HepG2 (cell line): ENCODE results near the gene ESRP2. TPM values are rescaled to one million over a fixed set of nuclear protein-coding genes. Genes with fewer than 3 reads are reported as not detected.

Experiments
- ATAC-seq: fragments of 200-7000 bp; cut with Tn5 transposase; 3 replicates; pipeline ENCODE4 v1.9.1; 2020; ENCODE audit warnings: mild to moderate bottlenecking, moderate library complexity
- BruUV-seq: library from RNA; stranded (reverse); fragments of 400-500 nt; replicated peaks from 2 replicates; lab custom pipeline; 2021; lab: Mats Ljungman, UMichigan
- CTCF ChIA-PET: fragments of 300-600 bp; formaldehyde crosslinking; extraction: SDS; loops from one replicate; lab custom pipeline; 2021; ENCODE audit warnings: low total read pairs, inconsistent platforms, low intra/inter-chr PET ratio; lab: Yijun Ruan, JAX
- POLR2A ChIA-PET: fragments of 350-600 bp; sonication (Branson Sonifier 250); formaldehyde crosslinking; loops from one replicate; lab custom pipeline; 2020; ENCODE audit warnings: antibody characterized with exemption, inconsistent platforms; lab: Yijun Ruan, JAX
- DNase-seq: peaks from one replicate; pipeline ENCODE4 v3.0.0-alpha.2; 2015; ENCODE audit warnings: low spot score
- FAIRE-seq: peaks from 3 replicates; lab custom pipeline; 2011; peaks lifted over from hg19 to GRCh38; lab: Jason Lieb, UNC
- H2AFZ ChIP-seq: one replicate; pipeline ENCODE4 v1.6.1; 2011; ENCODE audit warnings: low read length, inconsistent platforms
- H3K27ac ChIP-seq: fragments of 300-600 bp; 3 replicates; pipeline ENCODE4 v1.8.0; 2011; ENCODE audit warnings: mixed run types, mild to moderate bottlenecking, mixed read lengths, low read length, inconsistent platforms; ENCODE audit not compliant: insufficient read depth; ENCODE audit errors: extremely low read length
- H3K27me3 ChIP-seq, 2 experiments: fragments of 200-600 bp in 1 of 2; 2 replicates in 1 of 2; 3 replicates in 1 of 2; pipeline versions ENCODE4 v1.6.0 to v1.8.0; 2011; ENCODE audit warnings: low read length in 2 of 2, mild to moderate bottlenecking in 2 of 2, moderate library complexity in 2 of 2, inconsistent platforms in 1 of 2; ENCODE audit not compliant: insufficient read depth in 2 of 2, control insufficient read depth in 1 of 2
- H3K36me3 ChIP-seq, 2 experiments: fragments of 200-600 bp in 1 of 2; replicated peaks in 1 of 2; 2 replicates in 1 of 2; 3 replicates in 1 of 2; pipeline versions ENCODE4 v1.5.1 to v1.8.0; 2011; ENCODE audit warnings: low read length in 2 of 2, inconsistent platforms in 1 of 2; ENCODE audit not compliant: insufficient read depth in 2 of 2, control insufficient read depth in 1 of 2
- H3K4me1 ChIP-seq: 2 replicates; pipeline ENCODE4 v1.5.1; 2012; ENCODE audit warnings: low read length, inconsistent platforms; ENCODE audit not compliant: insufficient read depth
- H3K4me2 ChIP-seq: 2 replicates; pipeline ENCODE4 v1.6.0; 2011; ENCODE audit warnings: low read depth, low read length, inconsistent platforms
- H3K4me3 ChIP-seq, 3 experiments: fragments of 200-600 bp in 1 of 3; sonication (generic), shearing (Covaris generic) in 1 of 3; replicated peaks in 1 of 3; 2 replicates each; pipeline ENCODE4 v1.5.1; 2011 to 2016; ENCODE audit warnings: low read length in 3 of 3, inconsistent platforms in 2 of 3, low read depth in 2 of 3, mild to moderate bottlenecking in 2 of 3, control low read depth in 1 of 3, mixed read lengths in 1 of 3; ENCODE audit not compliant: insufficient read depth in 1 of 3
- H3K79me2 ChIP-seq: one replicate; pipeline ENCODE4 v1.6.1; 2011; ENCODE audit warnings: low read length, inconsistent platforms; ENCODE audit not compliant: insufficient read depth
- H3K9ac ChIP-seq: 2 replicates; pipeline ENCODE4 v1.6.0; 2011; ENCODE audit warnings: mild to moderate bottlenecking, low read depth, low read length, inconsistent platforms; ENCODE audit not compliant: insufficient read depth
- H3K9me3 ChIP-seq: 2 replicates; pipeline ENCODE4 v1.5.1; 2012; ENCODE audit warnings: mild to moderate bottlenecking, low read length
- H4K20me1 ChIP-seq: 2 replicates; pipeline ENCODE4 v1.6.0; 2011; ENCODE audit warnings: inconsistent platforms, mild to moderate bottlenecking, low read length, moderate library complexity; ENCODE audit not compliant: insufficient read depth
- AGO2 ChIP-seq: fragments of 200-400 bp; formaldehyde crosslinking; optimal IDR thresholded peaks from 2 replicates; pipeline ENCODE3; 2017; ENCODE audit warnings: mild to moderate bottlenecking, low read depth, low read length, moderate library complexity
- GATA4 ChIP-seq: sonication (generic); IDR thresholded peaks from 2 replicates; pipeline ENCODE4 v1.6.1; 2016; ENCODE audit warnings: antibody characterized with exemption, low read depth, borderline replicate concordance
- HES4 ChIP-seq: sonication (generic); formaldehyde crosslinking; IDR thresholded peaks from 2 replicates; pipeline ENCODE4 v1.9.0; 2021; ENCODE audit warnings: mild to moderate bottlenecking, missing genetic modification reagents, borderline replicate concordance
- HOMEZ ChIP-seq: IDR thresholded peaks from 2 replicates; pipeline ENCODE4 v1.6.1; 2016; ENCODE audit warnings: low read depth
- NFE2L2 ChIP-seq: fragments of 150-350 bp; IDR thresholded peaks from 2 replicates; pipeline ENCODE4 v1.6.1; 2014; ENCODE audit warnings: low read length
- RBM22 ChIP-seq: fragments of 200-400 bp; formaldehyde crosslinking; optimal IDR thresholded peaks from 2 replicates; pipeline ENCODE3; 2017; ENCODE audit warnings: mild to moderate bottlenecking, low read length, moderate library complexity
- SMAD3 ChIP-seq: sonication (generic); formaldehyde crosslinking; IDR thresholded peaks from 2 replicates; pipeline ENCODE4 v1.4.0; 2020; ENCODE audit warnings: missing genetic modification reagents
- TEAD2 ChIP-seq: sonication (generic); formaldehyde crosslinking; IDR thresholded peaks from 2 replicates; pipeline ENCODE4 v1.9.0; 2021; ENCODE audit warnings: missing genetic modification reagents
- ZNF225 ChIP-seq: sonication (generic); formaldehyde crosslinking; IDR thresholded peaks from 2 replicates; pipeline ENCODE4 v1.4.0; 2020; ENCODE audit warnings: mild to moderate bottlenecking, missing genetic modification reagents
- ZNF253 ChIP-seq: sonication (generic); formaldehyde crosslinking; IDR thresholded peaks from 2 replicates; pipeline ENCODE4 v1.8.0; 2022; ENCODE audit warnings: mild to moderate bottlenecking, missing genetic modification reagents, borderline replicate concordance
- ZNF558 ChIP-seq: sonication (generic); formaldehyde crosslinking; IDR thresholded peaks from 2 replicates; pipeline ENCODE4 v1.9.0; 2022; ENCODE audit warnings: mild to moderate bottlenecking, missing genetic modification reagents, borderline replicate concordance
- ZNF766 ChIP-seq: sonication (generic); formaldehyde crosslinking; IDR thresholded peaks from 2 replicates; pipeline ENCODE4 v1.5.0; 2020; ENCODE audit warnings: missing genetic modification reagents, borderline replicate concordance
- ZSCAN5A ChIP-seq: sonication (generic); formaldehyde crosslinking; IDR thresholded peaks from 2 replicates; pipeline ENCODE4 v1.8.0; 2022; ENCODE audit warnings: mild to moderate bottlenecking, missing genetic modification reagents, borderline replicate concordance
- WGBS: methylation state at CpG from one replicate; pipeline ENCODE4 v1.1.6; 2017; ENCODE audit warnings: low lambda C conversion rate; 5-methylcytosine and 5-hydroxymethylcytosine counted together
- in situ Hi-C: cut with HindIII; loops from 2 replicates; pipeline ENCODE4 v1.10.0; 2017; ENCODE audit warnings: low pct_unique_long_range_greater_than_20kb; ENCODE audit not compliant: extremely low pct_ligation_motif_present
- intact Hi-C: fragments of 100-400 bp; cut with micrococcal nuclease; formaldehyde crosslinking; loops from one replicate; pipeline ENCODE4 v1.10.0; 2022; ENCODE audit not compliant: unreplicated experiment
- polyA plus RNA-seq, 8 experiments: library from polyadenylated mRNA; depleted of rRNA in 3 of 8; stranded (reverse) in 7 of 8; unstranded in 1 of 8; fragments of >200 nt; fragmentation: Illumina TruSeq in 4 of 8; extraction: Trizol in 4 of 8; gene quantifications; 2 replicates each; pipeline versions ENCODE4 v1.2.1 to v1.2.3, GENCODE V29; 2011 to 2016; ENCODE audit warnings: low read depth in 4 of 8, missing spikeins in 1 of 8, mixed read lengths in 1 of 8; ENCODE audit not compliant: insufficient read depth in 1 of 8
- total RNA-seq, 5 experiments: library from RNA; depleted of rRNA; stranded (reverse); fragments of >200 nt; fragmentation: Illumina TruSeq; extraction: Trizol; gene quantifications; 2 replicates each; pipeline ENCODE4 v1.2.3, GENCODE V29; 2016; ENCODE audit warnings: low read depth in 1 of 5
- TF ChIP-seq, protein P1 (sequence below): sonication (generic); formaldehyde crosslinking; IDR thresholded peaks from 2 replicates; pipeline ENCODE4 v1.4.0; 2020; ENCODE audit warnings: missing genetic modification reagents
- TF ChIP-seq, protein P2 (sequence below): sonication (generic); formaldehyde crosslinking; IDR thresholded peaks from 2 replicates; pipeline ENCODE4 v1.4.0; 2020; ENCODE audit warnings: missing genetic modification reagents

Gene ESRP2
- total and polyA plus RNA-seq, 2 of the 13 experiments (the other 11 are each of a cell fraction or from before 2014, with no cell fraction given) = 21.1 to 32.4 TPM

DNA sequence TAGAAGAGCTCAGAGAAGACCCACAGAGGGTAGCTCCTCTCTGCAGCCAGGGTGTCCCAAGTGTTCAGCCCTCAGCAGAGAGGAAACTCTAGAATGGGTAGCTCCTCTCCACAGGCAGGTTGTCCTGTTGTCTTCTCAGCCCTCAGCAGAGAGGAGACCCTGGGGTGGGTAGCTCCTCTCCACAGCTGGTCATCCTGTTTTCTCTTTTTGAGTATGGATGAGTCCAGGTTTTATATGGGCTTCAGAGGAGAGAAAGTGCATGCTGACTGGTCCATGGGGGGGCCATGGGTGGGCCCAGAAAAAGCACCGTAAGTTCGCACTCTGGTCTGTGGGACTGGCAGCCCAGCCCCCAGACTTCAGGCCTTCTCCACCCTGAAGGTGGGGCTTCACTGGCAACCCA is 48.4 kb downstream of the ESRP2 start (continued):
- TF ChIP-seq, protein P1, sequence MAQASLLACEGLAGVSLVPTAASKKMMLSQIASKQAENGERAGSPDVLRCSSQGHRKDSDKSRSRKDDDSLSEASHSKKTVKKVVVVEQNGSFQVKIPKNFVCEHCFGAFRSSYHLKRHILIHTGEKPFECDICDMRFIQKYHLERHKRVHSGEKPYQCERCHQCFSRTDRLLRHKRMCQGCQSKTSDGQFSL (CRISPR knock-in tag) = no peak
- TF ChIP-seq, protein P2, sequence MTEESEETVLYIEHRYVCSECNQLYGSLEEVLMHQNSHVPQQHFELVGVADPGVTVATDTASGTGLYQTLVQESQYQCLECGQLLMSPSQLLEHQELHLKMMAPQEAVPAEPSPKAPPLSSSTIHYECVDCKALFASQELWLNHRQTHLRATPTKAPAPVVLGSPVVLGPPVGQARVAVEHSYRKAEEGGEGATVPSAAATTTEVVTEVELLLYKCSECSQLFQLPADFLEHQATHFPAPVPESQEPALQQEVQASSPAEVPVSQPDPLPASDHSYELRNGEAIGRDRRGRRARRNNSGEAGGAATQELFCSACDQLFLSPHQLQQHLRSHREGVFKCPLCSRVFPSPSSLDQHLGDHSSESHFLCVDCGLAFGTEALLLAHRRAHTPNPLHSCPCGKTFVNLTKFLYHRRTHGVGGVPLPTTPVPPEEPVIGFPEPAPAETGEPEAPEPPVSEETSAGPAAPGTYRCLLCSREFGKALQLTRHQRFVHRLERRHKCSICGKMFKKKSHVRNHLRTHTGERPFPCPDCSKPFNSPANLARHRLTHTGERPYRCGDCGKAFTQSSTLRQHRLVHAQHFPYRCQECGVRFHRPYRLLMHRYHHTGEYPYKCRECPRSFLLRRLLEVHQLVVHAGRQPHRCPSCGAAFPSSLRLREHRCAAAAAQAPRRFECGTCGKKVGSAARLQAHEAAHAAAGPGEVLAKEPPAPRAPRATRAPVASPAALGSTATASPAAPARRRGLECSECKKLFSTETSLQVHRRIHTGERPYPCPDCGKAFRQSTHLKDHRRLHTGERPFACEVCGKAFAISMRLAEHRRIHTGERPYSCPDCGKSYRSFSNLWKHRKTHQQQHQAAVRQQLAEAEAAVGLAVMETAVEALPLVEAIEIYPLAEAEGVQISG = no peak
- TF ChIP-seq HOMEZ (CRISPR knock-in tag) = no peak
- TF ChIP-seq, all 625 proteins: peak for 0

- H3K27ac ChIP-seq = no peak overlapping the region
- no peak overlapping the region for H3K4me3 ChIP-seq
- no peak overlapping the region for H3K9ac ChIP-seq
- no peak overlapping the region for H3K4me2 ChIP-seq
- BruUV-seq = no TSS peak
- in situ Hi-C loops (no loop called here), intact Hi-C loops (no loop called here)
- H3K4me1 ChIP-seq = peaks cover 11% of the 10 kb centered on the region
- DNase-seq (no peak), FAIRE-seq (no peak), ATAC-seq (peak; percentile 14)
- TF ChIP-seq NFE2L2 (no peak), ZNF766 (no peak), GATA4 (no peak), ZSCAN5A (CRISPR knock-in tag) (no peak), TEAD2 (no peak), AGO2 (peak; percentile 50), HES4 (CRISPR knock-in tag) (no peak), ZNF253 (CRISPR knock-in tag) (no peak), RBM22 (peak; percentile 53), SMAD3 (CRISPR knock-in tag) (no peak), ZNF225 (0 out of 2 replicates have a peak, but pooled peaks have one; percentile 35), ZNF558 (CRISPR knock-in tag) (no peak)
- peaks cover 34 to 79% of the 10 kb centered on the region in 2 experiments for H3K36me3 ChIP-seq
- ChIA-PET POLR2A (no interaction called here), CTCF (no interaction called here)
- no peak overlapping the region for H2AFZ ChIP-seq
- H3K9me3 ChIP-seq = no peaks in the 10 kb centered on the region
- no peaks in the 10 kb centered on the region for H4K20me1 ChIP-seq
- H3K27me3 ChIP-seq = no peaks in the 10 kb centered on the region
- over 99% methylated on average over 7 of the region's 7 CpGs for WGBS
- no peaks in the 10 kb centered on the region for H3K79me2 ChIP-seq
These were observed 49.0 kb downstream of the ESRP2 start for GRCh38 chr16:68186877-68187276.
